NCI-H187 (cell line): ENCODE measurements around the gene ST8SIA1.

ENCODE experiments used
- DNase-seq, 2 experiments: peaks; one replicate each; lab custom pipeline; 2025; lab: John Stamatoyannopoulos, UW

ST8SIA1 gene

GRCh38 chr12:22283006-22283506 is 51.5 kb downstream of the ST8SIA1 start:
- DNase-seq = no peak

GRCh38 chr12:22282283-22282682 is 52.2 kb downstream of the ST8SIA1 start:
- no peak for DNase-seq

- DNase-seq = no peak
Measured at GRCh38 chr12:22276867-22277266, 57.6 kb downstream of the ST8SIA1 start.

DNA sequence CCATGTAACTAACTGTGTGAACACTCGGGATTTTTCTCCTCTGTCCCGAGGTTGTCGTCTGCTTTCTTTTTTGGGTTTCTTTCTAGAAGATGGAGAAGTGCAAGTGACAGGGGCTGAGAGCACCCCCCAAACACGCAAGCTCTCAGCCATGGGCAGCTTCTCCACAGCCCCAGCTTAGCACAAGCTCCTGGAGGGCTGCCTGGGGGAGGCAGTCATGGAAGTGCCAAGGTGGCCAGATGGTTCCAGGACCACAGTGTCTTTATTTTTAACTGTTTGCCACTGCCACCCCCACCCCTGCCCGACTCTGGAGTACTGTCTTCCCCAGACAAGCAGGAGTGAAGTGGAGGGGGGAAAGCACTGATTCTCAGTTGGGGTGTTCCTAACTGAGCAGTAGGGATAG is 58.2 kb downstream of the ST8SIA1 start:
- DNase-seq = no peak

- DNase-seq = no peak
Measured at GRCh38 chr12:22275843-22276242, 58.7 kb downstream of the ST8SIA1 start.

DNA sequence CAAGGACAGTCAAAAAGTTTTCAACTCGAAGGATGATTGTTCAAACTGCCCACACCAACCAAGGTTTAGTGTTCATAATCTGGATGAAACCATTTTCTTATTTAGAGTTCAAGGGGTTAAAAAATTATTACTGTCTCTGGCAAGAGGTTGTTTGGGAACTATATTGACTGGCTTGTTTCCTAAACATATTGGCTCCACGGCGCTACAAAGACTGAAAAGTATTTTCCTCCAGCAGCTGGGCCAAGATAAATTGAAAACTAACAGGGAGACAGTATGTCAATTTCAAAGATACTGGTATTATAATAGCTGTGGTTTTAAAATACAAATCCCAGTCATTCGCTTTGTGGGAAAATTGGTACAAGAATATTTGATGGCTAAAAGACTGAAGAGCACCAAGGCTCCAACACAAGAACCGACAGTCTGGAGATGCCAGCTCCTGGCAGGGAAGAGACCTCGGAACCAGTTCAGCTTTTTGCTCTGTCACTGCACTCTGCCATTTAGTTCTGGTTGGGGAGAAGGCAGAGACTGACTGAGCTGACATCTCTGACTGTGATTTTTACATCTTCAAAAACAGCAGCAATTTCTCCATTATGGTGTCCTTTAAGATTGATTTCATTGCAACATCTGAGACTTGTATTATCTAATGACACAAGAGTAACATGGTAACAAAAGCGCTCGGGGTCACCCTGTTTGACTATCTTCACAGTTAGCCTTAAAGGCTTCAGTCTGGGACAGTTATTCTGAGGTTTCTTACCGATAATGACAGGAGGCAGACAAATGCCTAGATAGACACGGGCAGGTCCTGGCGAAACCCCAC is 62.0 kb downstream of the ST8SIA1 start:
- DNase-seq = no peak

GRCh38 chr12:22271023-22271422 is 63.5 kb downstream of the ST8SIA1 start:
- no peak for DNase-seq

DNA sequence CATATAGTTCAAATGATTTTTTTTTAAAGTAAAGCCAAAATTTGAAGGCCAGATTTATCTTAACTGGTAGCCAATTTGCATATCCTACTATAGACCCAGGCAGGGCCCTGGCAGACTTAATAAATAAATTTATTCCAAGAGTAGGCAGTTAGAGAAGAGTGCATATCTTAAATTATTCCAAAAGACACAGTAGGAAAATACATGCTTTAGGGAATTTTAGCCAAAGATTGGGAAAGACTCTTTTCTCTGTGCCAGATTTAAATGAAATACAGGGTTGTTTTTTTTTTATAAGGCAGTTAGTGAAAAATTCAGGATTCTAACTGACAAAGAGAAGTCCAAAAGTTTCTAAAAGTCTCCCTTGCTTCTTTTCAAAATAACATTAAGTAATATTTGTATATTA is 65.5 kb downstream of the ST8SIA1 start:
- DNase-seq = no peak

- DNase-seq = no peak
Measured at GRCh38 chr12:22268406-22268805, 66.1 kb downstream of the ST8SIA1 start.

GRCh38 chr12:22266101-22266500 is 68.4 kb downstream of the ST8SIA1 start:
- no peak for DNase-seq

DNA sequence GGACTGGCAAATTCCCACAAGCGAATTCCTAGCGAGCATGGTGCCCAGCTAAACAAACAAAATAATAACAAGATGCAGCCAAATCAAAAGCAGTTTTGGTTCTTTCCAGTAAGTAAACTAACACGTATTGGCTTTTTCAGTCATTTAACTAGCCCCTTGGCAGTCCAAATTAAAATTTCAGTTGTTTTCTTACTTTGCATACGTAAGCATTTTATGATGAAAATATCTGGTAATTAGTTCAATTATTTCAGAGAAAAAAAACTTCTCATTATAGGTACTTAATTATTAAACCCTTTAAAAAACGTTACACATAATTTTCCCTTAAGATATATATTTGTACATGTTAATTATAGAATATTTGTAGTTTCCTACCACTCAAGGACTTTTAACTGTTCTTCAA is 70.1 kb downstream of the ST8SIA1 start:
- no peak for DNase-seq

DNA sequence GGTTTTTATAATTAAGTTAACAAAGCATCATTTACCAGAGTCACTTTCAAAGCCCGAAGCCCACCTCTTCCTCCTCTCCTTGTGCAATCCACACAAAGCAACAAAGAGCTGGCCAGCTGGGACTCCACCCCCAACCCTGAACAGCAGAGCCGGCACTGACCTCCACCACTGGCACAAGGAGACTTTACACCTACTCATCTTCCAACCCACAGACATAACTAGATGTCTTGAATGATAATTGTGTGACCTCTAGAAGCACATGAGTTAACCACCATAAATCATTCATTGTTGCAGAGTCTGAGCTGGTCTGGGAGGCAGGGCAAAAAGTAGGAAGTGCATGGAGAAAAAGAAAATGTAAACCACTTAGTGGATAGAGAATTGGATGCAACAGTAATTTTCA is 72.2 kb downstream of the ST8SIA1 start:
- no peak for DNase-seq

DNA sequence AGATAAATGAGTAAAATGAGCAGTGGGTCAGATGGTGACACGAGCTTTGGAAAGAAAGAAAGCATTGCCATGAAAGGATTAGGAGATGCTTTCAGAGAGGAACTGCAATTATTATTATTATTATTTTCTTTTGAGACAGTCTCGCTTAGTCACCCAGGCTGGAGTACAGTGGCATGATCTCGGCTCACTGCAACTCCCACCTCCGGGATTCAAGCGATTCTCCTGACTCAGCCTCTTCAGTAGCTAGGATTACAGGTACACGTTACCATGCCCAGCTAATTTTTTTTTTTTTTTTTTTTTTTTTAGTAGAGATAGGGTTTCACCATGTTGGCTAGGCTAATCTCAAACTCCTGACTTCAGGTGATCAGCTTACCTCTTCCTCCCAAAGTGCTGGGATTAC is 77.4 kb downstream of the ST8SIA1 start:
- no peak for DNase-seq

DNA sequence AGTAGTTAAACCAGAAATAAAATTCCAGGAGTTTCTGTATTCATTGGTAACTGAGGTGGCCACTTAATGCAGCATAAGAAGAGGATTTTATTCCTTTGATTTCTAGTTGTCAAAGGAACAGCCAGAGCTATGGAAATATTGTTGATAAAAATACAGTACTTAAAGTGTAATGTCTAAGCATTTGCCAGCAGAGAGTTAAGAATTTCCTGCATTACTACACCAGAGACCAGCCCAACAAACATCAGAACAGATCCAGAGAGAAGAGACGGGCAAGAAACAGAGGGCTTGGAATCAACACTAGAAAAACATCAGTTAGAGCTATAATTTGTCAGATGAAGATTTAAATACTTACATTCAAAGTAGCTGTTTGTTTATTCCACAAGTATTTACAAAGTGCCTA is 77.9 kb downstream of the ST8SIA1 start:
- DNase-seq = no peak

GRCh38 chr12:22256041-22256441 is 78.5 kb downstream of the ST8SIA1 start:
- no peak for DNase-seq

DNA sequence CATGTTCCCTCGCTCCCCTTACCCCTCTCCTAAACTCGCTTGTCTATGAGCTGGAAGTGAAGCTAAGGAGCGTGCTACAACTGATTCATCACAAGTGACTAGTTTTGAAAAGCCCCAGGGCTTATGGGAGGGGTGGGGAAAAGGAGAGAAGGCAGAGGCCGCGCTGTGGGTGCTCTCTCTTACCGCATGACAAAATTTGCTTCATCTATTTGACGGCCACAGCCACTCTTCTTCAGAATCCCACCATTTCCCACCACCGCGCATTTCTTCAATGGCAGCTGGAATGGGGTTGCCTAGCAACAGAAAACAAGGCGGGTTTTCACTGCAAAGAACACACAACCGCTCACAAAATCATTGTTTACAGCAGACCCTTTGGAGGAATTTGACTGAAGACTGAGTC is 79.4 kb downstream of the ST8SIA1 start:
- DNase-seq = no peak

- DNase-seq = no peak
Measured at GRCh38 chr12:22254478-22254877, 80.0 kb downstream of the ST8SIA1 start.

GRCh38 chr12:22252057-22252456 is 82.5 kb downstream of the ST8SIA1 start:
- DNase-seq = no peak

- no peak for DNase-seq
Measured at GRCh38 chr12:22250762-22251161, 83.7 kb downstream of the ST8SIA1 start.

DNA sequence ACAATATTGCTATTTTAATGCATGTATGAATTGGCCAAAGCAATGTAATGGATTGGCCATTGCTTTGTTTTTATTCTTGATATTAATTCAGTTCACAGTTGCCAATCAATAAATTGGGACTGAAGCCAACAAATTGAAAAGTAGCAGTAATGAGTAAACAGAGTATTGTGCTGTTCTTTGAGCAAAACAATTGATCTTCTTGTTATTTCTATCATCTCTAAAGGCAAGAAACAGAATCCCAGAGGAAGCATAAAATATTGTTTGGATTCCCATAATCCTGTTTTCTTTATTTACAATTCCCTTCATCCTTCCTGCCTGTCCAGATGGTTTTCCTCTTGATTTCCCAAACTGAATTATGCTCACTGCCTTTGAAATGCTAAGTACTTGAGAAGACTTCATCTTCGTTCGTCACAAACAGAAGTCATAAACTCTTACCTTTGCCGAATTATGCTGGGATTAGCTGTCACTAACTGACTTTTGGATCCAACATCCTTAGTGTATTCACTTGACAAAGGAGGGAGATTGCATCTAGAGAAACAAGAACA is 85.9 kb downstream of the ST8SIA1 start:
- no peak for DNase-seq

DNA sequence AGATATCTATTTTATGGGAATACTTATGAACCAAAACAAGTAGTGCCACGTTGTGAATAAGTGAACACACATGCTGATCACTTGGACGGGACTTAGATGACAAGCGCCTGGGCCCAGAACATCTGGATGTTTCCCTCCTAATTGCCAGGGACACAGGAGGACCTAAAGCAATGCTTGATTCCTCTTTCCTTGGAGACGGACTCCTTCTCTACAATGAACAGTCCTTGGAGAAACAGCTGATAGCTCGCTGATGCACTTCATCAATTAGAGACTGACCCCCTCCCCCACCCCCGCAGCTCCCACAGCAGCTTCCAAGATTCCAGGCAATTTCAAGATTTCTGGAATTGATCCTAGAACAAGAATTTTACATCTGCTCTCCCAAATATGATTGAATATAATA is 86.4 kb downstream of the ST8SIA1 start:
- no peak for DNase-seq

GRCh38 chr12:22246217-22246846 is 88.2 kb downstream of the ST8SIA1 start:
- DNase-seq = no peak

DNA sequence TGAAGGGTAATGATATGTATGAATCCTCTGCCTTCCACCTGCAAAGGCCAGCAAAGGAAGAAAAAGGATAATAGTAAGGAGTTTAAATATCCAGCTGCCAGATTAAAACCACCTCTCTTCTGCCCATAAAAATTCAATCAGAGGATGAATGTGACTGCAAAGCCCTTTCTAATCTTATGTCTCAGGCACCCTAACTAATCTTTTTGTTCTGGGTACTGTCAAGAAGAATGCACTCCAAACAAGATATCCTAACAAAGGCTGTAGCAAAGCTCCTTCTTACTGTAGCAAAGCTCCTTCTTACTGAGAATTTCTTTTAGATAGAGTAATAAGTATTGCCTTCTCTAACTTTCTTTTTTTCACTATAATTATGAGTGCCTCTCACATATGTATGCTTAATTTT is 91.8 kb downstream of the ST8SIA1 start:
- no peak for DNase-seq
